GM12872 (cell line): ENCODE data around the gene KLHL33.

Experiments used
- TF ChIP-seq, protein P1 (sequence below): IDR thresholded peaks from 3 replicates; pipeline ENCODE4 v1.5.1; 2011; ENCODE audit warnings: low read depth, mild to moderate bottlenecking, low read length, moderate library complexity; ENCODE audit not compliant: insufficient read depth

KLHL33 gene

DNA sequence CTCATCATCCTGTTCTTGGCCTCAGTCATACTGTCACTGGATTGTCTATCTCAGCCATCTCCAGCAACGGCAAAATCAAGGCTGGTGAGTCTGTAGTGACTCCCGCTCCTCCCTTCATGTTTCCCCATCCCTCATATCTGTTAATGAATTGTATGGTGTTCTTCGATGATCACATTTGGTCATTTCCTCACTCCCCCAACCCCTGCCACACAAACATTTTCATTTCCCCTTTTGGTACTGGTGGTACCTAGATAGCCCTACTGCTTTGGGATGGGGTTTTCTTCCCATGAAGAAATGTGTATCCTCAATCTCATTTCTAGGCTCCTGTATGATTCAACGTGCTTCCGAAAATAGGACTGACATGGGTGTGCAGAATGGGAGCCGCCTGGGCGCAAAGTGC, 2.7 kb upstream of the KLHL33 start:
- TF ChIP-seq, protein P1, sequence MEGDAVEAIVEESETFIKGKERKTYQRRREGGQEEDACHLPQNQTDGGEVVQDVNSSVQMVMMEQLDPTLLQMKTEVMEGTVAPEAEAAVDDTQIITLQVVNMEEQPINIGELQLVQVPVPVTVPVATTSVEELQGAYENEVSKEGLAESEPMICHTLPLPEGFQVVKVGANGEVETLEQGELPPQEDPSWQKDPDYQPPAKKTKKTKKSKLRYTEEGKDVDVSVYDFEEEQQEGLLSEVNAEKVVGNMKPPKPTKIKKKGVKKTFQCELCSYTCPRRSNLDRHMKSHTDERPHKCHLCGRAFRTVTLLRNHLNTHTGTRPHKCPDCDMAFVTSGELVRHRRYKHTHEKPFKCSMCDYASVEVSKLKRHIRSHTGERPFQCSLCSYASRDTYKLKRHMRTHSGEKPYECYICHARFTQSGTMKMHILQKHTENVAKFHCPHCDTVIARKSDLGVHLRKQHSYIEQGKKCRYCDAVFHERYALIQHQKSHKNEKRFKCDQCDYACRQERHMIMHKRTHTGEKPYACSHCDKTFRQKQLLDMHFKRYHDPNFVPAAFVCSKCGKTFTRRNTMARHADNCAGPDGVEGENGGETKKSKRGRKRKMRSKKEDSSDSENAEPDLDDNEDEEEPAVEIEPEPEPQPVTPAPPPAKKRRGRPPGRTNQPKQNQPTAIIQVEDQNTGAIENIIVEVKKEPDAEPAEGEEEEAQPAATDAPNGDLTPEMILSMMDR: no peak

DNA sequence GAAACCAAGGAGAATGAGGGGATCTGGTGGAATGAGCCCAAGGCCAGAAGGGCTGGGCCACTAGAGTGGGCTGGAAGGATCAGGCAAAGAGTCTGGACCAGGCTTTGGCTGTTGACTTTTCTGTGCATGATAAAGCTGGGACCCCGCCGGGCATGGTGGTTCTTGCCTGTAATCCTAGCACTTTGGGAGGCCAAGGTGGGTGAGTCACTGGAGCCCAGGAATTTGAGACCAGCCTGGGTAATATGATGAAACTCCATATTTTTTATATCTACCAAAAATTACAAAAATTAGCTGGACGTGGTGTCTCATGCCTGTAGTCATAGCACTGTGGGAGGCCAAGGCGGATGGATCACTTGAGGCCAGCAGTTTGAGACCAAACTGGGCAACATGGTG, 393 bp upstream of the KLHL33 start:
- TF ChIP-seq, protein P1: no peak

DNA sequence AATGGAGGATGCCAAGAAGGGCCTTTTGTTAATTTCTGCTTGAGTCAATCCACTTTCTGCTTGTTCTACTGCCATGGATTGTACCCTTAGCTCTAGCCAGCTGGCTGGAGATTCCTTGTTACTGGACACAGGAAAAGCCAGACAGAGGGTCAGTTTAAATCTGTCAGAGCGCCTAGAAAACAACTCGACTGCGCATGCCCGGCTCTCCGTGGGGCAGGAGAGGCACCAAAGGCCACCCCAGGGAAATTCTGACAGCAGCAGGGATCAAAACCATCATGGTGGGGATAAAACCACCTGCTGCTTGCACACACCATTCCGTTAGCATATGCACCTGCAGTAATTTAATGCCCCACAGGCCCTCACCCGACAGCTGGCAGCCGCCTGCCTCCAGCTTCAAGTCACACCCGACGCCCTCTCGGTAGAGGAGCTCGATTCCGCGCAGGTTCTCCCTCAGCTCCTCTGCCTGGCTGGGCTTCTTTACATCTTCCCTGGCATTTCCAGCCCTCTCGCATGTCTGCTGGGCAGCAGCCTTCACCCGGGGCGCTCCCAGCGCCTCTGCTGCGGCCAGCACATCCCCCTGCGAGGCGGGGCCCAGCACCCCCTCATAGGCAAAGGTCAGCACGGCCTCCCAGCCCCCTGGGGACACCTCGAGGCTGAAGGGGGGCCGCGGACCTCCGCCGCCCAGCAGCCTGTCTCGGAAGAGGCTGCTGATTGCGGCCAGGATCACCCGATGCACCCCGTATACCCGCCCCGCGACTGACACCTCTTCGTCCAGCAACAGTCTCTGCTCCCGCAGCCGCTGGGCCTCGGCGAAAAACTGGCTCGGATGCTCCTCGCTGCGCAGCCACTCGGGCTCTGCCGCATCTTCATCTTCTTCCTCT, 1.0 kb downstream of the KLHL33 start:
- TF ChIP-seq, protein P1: no peak

DNA sequence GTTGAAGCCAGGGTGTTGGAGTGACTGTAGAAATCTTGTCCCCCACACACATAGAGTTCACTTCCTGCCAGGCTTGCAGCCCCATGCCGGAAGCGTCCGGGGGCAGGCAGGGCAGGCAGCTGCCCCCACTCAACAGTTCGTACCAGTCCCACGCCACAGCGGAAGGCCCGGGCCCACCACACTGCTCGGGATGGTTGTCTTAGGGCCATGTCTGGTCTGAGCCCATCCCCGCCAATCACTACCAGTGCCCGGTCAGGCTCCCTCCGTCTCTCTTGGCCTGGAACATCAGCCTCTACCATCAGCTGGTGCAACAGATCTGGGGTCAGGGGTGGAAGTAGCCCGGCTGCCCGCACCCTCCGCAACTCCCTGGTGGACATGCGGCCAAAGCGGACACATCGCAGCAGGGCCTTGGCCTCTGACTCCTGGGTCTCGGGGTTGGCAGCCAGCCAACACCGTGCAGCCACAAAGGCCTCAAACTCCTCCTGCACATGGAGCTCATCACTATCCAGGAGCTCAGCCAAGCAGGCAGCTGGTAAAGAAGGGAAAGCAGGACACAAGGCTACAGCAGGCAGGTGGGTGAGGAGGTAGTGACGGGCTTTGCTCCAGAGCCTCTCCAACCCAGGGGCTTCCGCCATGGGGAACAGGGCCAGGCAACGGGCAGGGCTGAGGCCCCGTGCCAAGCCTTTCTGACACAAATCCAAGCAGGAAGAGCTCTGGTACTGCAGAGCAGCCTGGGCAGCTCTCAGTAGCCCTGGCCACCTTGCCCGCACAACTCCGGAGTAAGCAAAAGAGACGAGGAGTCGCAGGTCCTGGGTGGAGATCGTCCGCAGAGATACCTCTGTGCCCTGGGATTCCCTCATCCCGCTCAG, 5.9 kb downstream of the KLHL33 start:
- TF ChIP-seq, protein P1: no peak

DNA sequence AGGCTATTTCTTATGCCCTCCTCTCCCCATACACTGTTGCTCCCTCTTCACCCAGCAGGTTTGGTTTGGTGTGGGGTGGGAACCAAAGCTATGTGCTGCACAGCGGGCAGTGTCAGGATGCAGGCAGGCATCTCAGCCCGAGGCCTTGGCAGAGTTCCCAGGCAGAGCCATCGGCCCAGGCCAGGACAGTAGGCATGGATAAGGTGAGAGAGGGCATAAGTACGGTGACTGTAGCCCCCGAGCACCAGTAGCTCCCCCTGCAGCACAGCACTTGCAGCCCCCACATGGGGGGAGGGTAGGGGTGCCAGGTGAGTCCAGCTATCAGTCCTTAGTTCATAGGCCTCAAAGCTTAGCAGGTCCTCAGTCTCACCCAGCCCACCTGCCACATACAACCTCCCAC, 7.2 kb downstream of the KLHL33 start:
- TF ChIP-seq, protein P1: no peak

DNA sequence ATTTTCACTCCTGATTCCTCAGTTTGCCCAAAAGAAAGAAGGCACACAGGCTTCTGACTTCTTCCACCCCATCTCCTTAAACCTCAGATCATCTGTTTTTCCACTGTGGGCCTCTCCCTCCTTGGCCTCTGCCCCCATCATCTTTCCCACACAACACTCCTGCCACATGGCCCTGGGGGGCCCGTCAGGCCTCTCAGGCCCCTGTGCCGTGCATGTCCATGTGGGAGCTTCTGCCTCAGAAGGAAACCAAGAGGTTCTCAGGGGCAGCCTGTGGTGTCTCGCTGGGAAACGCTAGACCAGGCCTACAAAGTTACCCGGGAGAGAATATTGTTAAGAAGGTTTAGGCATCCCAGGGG, 8.0 kb downstream of the KLHL33 start:
- TF ChIP-seq, protein P1: no peak

DNA sequence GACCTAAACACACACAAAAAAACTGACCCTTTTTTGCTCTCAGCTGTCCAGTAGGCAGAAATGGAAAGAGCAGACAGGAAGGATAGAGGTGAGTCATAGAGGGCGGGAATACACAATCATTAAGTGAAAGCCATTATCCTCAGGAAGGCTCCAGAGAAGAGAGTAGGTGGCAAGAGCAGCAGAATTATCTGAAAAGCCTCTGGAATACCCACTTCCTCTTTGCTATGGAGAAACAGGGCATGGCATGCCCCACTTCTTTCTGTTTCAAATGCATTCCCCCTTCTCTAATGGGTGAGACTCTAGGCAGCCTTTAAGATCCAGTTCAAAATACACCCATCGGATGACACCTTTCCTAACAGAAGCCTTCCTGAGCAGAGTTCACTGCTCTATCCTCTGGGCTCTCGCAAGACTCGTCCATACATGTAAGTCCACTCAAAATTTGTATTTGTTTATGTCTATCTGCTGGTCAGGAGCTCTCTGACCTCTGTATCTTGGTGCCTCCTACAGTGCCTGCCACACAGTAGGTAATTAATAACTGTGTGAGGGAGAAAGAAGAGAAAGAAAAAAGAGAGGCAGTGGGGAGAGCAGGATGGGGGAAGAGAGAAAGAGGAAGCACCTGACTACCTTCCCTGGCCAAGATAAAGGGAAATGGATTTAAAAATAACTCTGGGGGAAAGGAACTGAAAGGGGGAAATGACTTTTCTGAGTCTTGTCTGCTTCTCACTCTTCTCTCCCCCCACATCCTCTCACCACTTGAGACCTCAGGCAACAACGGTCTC, 8.5 kb downstream of the KLHL33 start:
- TF ChIP-seq, protein P1: no peak
